ENCODE results near the gene GULP1.

The GULP1 gene

DNA sequence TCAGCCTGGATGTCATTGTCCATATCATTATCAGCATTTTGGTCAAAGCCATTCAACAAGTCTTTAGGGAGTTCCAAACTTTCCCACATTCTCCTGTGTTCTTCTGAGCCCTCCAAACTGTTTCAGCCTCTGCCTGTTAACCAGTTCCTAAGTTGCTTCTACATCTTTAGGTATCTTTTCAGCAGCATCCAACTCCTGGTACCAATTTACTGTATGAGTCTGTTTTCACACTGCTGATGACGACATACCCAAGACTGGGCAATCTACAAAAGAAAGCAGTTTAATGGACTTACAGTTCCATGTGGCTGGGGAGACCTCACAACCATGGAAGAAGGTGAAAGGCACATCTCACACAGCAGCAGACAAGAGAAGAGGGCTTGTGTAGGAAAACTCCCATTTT, 94.2 kb downstream of the GULP1 start:
- DNase-seq = no peak
- TF ChIP-seq GATA1 (IDR thresholded peaks at IDR 0.05; ENCODE audit: low read depth, low read length) (no peak), POLR2A (IDR thresholded peaks at IDR 0.05; ENCODE audit: low read length) (no peak)

DNA sequence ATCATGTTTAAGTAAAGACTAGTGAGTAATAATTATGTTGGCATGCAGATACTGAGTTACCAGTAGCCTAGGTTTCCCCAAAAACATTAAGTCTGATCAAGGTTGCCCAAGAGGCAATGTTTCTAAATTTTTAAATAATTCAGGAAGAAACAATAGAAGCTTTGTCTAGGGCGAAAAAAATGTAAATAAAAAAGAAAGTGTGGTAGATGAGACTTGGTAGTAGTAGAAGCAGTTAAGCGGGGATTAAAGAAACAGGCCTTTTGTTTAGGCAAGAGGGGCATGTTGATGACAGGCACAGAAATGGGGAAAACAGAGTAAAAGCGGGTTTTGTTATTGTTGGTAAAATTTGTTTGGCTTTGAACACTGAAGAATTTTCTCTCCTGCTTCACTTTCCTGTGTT, 97.2 kb downstream of the GULP1 start:
- TF ChIP-seq GATA1 (IDR thresholded peaks at IDR 0.05; ENCODE audit: low read depth, low read length) (no peak), POLR2A (IDR thresholded peaks at IDR 0.05; ENCODE audit: low read length) (no peak)
- DNase-seq = no peak

DNA sequence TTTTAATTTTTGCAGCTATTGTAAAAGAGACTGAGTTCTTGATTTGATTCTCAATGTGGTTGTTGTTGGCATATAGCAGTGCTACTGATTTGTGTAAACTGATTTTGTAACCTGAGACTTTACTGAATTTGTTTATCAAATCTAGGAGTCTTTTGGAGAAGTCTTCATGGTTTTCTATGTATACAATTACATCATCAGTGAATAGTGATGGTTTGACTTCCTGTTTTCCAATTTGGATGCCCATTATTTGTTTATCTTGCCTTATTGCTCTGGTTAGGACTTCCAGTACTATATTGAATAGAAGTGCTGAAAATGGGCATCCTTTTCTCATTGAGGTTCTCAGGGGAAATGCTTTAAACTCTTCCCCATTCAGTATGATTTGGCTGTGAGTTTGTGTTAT, 99.7 kb downstream of the GULP1 start:
- TF ChIP-seq GATA1 (IDR thresholded peaks at IDR 0.05; ENCODE audit: low read depth, low read length) = no peak
- TF ChIP-seq POLR2A (IDR thresholded peaks at IDR 0.05; ENCODE audit: low read length) = no peak
- DNase-seq = no peak

DNA sequence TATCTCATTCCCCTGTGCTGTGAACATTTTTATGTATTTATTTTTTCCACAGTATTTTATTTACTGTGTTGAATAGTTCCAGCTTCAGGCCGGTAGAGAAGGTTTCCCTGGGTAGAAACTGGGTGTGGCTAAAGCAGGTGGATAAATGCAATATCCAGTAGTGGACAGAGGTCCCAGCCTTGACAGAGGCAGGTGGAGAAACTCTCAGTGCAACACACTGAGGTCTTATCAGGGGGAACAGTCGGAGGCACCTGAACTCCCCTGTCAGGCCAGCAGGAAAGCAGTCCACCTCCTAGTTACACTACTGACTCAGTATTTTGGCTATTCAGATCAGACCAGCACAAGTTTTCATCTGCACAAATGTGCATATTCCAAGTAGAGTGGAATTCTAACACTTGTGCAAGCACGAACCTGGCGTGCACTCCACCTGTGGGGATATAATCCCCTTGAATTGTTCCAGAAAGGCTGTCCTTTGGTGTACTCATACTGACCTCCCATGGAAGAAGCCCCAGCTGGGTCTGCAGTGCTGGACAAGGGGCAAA, 103.3 kb downstream of the GULP1 start:
- TF ChIP-seq POLR2A (IDR thresholded peaks at IDR 0.05; ENCODE audit: low read length) = no peak
- TF ChIP-seq GATA1 (IDR thresholded peaks at IDR 0.05; ENCODE audit: low read depth, low read length) = no peak
- DNase-seq = no peak

GRCh38 chr2:188395903-188396689, 104.4 kb downstream of the GULP1 start:
- DNase-seq = no peak
- TF ChIP-seq GATA1 (IDR thresholded peaks at IDR 0.05; ENCODE audit: low read depth, low read length) (no peak), POLR2A (IDR thresholded peaks at IDR 0.05; ENCODE audit: low read length) (no peak)

- no peak for TF ChIP-seq GATA1 (IDR thresholded peaks at IDR 0.05; ENCODE audit: low read depth, low read length)
- TF ChIP-seq POLR2A (IDR thresholded peaks at IDR 0.05; ENCODE audit: low read length) = no peak
- DNase-seq = no peak
Observed at GRCh38 chr2:188399159-188399558, 107.5 kb downstream of the GULP1 start.

DNA sequence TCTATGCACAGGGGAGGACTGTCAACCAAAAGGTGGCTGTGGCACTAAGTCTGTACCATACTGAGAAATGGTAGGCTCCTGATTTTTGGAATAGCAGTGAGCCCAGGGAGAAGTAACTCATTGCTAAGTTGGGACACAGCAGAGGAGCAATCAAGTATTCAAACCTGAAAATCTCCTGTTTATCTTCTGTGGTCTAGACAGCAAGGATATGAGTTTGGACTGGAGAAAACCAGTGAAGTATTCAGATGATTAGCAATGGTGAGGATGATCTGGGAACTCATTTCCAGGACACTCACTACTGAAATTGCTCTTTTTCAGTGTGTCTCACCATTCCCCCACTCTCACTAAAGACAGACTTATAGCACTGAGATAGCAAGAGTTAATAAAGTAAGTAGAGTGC, 112.0 kb downstream of the GULP1 start:
- no peak for DNase-seq
- TF ChIP-seq POLR2A (IDR thresholded peaks at IDR 0.05; ENCODE audit: low read length) = no peak

DNA sequence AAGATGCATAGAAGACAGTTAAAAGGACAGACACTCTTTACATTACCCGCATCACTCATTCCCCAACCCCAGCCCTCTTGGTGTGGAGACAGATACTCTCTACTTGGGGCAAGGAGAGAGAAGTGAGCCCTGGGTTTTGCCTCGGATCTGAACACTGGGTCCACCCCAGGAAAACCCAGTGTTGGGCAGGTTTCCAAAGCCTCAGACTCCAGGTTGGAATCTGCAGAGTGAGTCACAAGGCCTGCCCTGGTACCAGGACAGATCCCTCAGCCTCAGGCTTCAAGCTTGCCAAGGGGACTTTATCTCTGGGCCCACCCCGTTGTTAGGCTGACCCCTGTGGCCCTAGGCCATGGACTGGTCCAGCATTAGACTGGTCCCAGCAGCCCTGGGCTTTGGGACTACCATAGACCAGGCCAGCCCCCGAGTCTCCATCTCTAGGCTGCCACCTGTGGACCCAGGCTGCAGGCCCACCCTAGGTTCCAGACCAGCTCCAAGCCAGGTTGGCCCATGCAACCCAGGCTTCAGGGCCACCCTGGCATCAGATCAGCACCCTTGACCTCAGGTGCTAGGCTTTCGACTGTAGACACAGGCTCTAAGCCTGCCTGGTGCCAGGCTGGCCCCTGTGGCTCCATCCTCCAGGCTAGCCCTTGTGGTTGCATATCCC, 112.8 kb downstream of the GULP1 start:
- TF ChIP-seq POLR2A (IDR thresholded peaks at IDR 0.05; ENCODE audit: low read length) (no peak), GATA1 (IDR thresholded peaks at IDR 0.05; ENCODE audit: low read depth, low read length) (no peak)

DNA sequence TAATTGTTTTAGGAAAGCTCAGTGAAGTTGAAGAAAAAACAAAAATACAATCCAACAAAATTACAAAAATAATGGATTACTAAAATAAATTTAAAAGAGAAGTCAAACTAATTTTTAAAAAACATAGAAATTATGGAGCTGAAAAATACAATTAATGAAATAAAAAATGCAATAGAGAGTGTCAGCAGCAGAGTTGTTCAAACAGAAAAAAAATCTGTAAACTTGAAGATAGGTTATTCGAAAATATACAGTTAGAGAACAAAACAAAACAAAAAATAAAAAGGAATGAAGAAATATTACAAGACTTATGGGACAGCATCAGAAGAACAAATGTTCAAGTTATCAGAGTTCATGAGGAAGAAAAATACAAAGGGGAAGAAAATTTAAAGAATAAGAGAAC, 114.7 kb downstream of the GULP1 start:
- TF ChIP-seq POLR2A (IDR thresholded peaks at IDR 0.05; ENCODE audit: low read length) (no peak), GATA1 (IDR thresholded peaks at IDR 0.05; ENCODE audit: low read depth, low read length) (no peak)
- no peak for DNase-seq

More for the DNA sequence above, 112.8 kb downstream of the GULP1 start:
- no peak for DNase-seq

DNA sequence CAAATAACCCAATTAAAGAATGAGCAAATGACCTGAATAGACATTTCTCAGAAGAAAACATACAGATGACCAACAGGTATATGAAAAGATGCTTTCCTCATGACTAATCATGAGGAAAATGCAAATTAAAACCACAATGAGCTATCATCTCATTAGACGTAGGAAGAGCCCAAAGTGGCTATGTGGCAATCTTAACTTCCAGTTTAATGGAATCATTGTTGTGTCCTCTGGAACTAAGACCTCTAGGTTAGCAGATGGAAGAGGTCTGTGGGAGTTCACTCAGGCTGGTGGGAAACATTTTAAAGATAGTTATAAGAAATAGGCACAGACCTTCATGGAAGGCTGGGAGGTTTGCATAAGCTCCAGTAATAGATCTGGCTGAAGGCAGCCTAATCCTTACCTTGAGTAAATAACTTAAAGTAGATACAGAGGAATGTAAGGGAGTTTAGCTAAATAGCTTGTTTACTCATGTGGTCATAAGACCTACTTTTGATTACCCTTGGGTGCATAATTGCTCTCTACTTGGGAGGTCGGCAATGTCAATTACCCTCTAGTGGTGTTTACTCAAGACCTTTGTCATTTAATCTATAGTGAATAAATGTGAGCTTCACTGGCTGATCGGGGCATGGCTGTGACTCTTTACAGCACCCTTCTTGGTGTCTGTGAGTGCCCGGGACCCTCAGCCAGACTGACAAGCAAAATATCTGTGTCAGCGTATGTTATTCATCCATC, 119.0 kb downstream of the GULP1 start:
- TF ChIP-seq GATA1 (IDR thresholded peaks at IDR 0.05; ENCODE audit: low read depth, low read length) = no peak
- no peak for TF ChIP-seq POLR2A (IDR thresholded peaks at IDR 0.05; ENCODE audit: low read length)
- no peak for DNase-seq

DNA sequence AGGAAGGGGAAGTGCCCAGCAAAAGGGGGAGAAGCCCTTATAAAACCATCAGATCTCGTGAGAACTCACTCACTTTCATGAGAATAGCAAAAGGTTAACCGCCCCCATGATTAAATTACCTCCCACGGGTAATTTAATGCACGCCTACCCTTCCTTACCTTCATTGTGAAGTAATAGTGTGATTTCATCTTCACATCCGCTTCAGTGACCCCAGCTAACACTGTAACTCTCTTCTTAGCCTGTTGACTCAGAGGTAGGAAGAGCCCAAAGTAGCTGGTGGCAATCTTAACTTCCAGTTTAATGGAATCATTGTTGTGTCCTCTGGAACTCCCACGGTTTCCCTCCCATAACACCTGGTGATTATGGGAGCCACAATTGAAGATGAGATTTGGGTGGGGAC, 120.5 kb downstream of the GULP1 start:
- no peak for DNase-seq
- no peak for TF ChIP-seq GATA1 (IDR thresholded peaks at IDR 0.05; ENCODE audit: low read depth, low read length)
- no peak for TF ChIP-seq POLR2A (IDR thresholded peaks at IDR 0.05; ENCODE audit: low read length)

GRCh38 chr2:188414411-188414810, 122.7 kb downstream of the GULP1 start:
- TF ChIP-seq GATA1 (IDR thresholded peaks at IDR 0.05; ENCODE audit: low read depth, low read length) (no peak), POLR2A (IDR thresholded peaks at IDR 0.05; ENCODE audit: low read length) (no peak)
- no peak for DNase-seq

GRCh38 chr2:188414869-188415753, 123.4 kb downstream of the GULP1 start:
- TF ChIP-seq GATA1 (IDR thresholded peaks at IDR 0.05; ENCODE audit: low read depth, low read length) (no peak), POLR2A (IDR thresholded peaks at IDR 0.05; ENCODE audit: low read length) (no peak)
- DNase-seq = no peak

Measured in erythroblast (primary cell).